H9 (cell line): Measurements from ENCODE around the gene TP73. TPM values are rescaled to one million over a fixed set of nuclear protein-coding genes. Genes with fewer than 3 reads are reported as not detected.

ENCODE experiments used
- DNase-seq: peaks from one replicate; pipeline ENCODE4 v3.0.0-alpha.2; 2017
- H2AFZ ChIP-seq: one replicate; pipeline ENCODE4 v1.6.1; 2013; ENCODE audit warnings: mild to moderate bottlenecking, low read length, control low read depth, moderate library complexity
- H2AK5ac ChIP-seq: 2 replicates; pipeline ENCODE4 v1.6.1; 2013; ENCODE audit warnings: low read length, control low read depth, mixed read lengths; ENCODE audit not compliant: insufficient read length
- H2BK120ac ChIP-seq: one replicate; pipeline ENCODE4 v1.6.1; 2013; ENCODE audit warnings: low read depth, mild to moderate bottlenecking, low read length, control low read depth, inconsistent platforms; ENCODE audit not compliant: poor library complexity, severe bottlenecking
- H2BK12ac ChIP-seq: 2 replicates; pipeline ENCODE4 v1.6.1; 2013; ENCODE audit warnings: low read length, control low read depth, mixed read lengths, low read depth; ENCODE audit not compliant: insufficient read length
- H2BK15ac ChIP-seq: 2 replicates; pipeline ENCODE4 v1.6.1; 2013; ENCODE audit warnings: low read depth, low read length, control low read depth
- H2BK20ac ChIP-seq: one replicate; pipeline ENCODE4 v1.6.1; 2013; ENCODE audit warnings: low read depth, mild to moderate bottlenecking, low read length, control low read depth, inconsistent platforms; ENCODE audit not compliant: poor library complexity, severe bottlenecking
- H2BK5ac ChIP-seq: 2 replicates; pipeline ENCODE4 v1.6.1; 2013; ENCODE audit warnings: low read length, control low read depth, mixed read lengths; ENCODE audit not compliant: insufficient read length
- H3K14ac ChIP-seq: 2 replicates; pipeline ENCODE4 v1.6.1; 2013; ENCODE audit warnings: low read length, control low read depth; ENCODE audit not compliant: insufficient read depth
- H3K18ac ChIP-seq: 2 replicates; pipeline ENCODE4 v1.6.1; 2013; ENCODE audit warnings: low read depth, mild to moderate bottlenecking, mixed read lengths, low read length, control low read depth; ENCODE audit not compliant: insufficient read length
- H3K23ac ChIP-seq: 2 replicates; pipeline ENCODE4 v1.6.1; 2013; ENCODE audit warnings: low read length, control low read depth, mixed read lengths, low read depth; ENCODE audit not compliant: insufficient read length
- H3K23me2 ChIP-seq: 2 replicates; pipeline ENCODE4 v1.6.1; 2013; ENCODE audit warnings: low read depth, mild to moderate bottlenecking, mixed read lengths, low read length, control low read depth; ENCODE audit not compliant: insufficient read length, poor library complexity, severe bottlenecking
- H3K27ac ChIP-seq: 2 replicates; pipeline ENCODE4 v1.5.1; 2013; ENCODE audit warnings: low read length, control low read depth, mixed read lengths, low read depth; ENCODE audit not compliant: insufficient read length
- H3K27me3 ChIP-seq: 2 replicates; pipeline ENCODE4 v1.6.1; 2013; ENCODE audit warnings: low read length, control low read depth, inconsistent platforms; ENCODE audit not compliant: insufficient read depth
- H3K4ac ChIP-seq: 2 replicates; pipeline ENCODE4 v1.6.1; 2013; ENCODE audit warnings: low read depth, mild to moderate bottlenecking, control low read depth, inconsistent platforms, low read length, moderate library complexity
- H3K4me1 ChIP-seq: 2 replicates; pipeline ENCODE4 v1.6.1; 2013; ENCODE audit warnings: low read length, control low read depth, inconsistent platforms; ENCODE audit not compliant: insufficient read depth
- H3K4me2 ChIP-seq: 2 replicates; pipeline ENCODE4 v1.6.1; 2013; ENCODE audit warnings: low read length, control low read depth, mixed read lengths; ENCODE audit not compliant: insufficient read length, insufficient read depth
- H3K56ac ChIP-seq: 2 replicates; pipeline ENCODE4 v1.6.1; 2013; ENCODE audit warnings: low read depth, mild to moderate bottlenecking, mixed read lengths, low read length, control low read depth; ENCODE audit not compliant: insufficient read length
- H3K79me1 ChIP-seq: 2 replicates; pipeline ENCODE4 v1.6.1; 2013; ENCODE audit warnings: low read depth, mild to moderate bottlenecking, moderate library complexity, low read length, control low read depth, inconsistent platforms; ENCODE audit not compliant: insufficient read depth, poor library complexity, severe bottlenecking
- H3K79me2 ChIP-seq: 2 replicates; pipeline ENCODE4 v1.6.1; 2013; ENCODE audit warnings: low read length, control low read depth, inconsistent platforms; ENCODE audit not compliant: insufficient read depth
- H3K9ac ChIP-seq: 2 replicates; pipeline ENCODE4 v1.6.1; 2013; ENCODE audit warnings: low read length, control low read depth, mixed read lengths; ENCODE audit not compliant: insufficient read length; ENCODE audit errors: extremely low read depth
- H3K9me3 ChIP-seq: one replicate; pipeline ENCODE4 v1.6.1; 2013; ENCODE audit warnings: low read depth, low read length, inconsistent platforms; ENCODE audit not compliant: control insufficient read depth
- H3T11ph ChIP-seq: one replicate; pipeline ENCODE4 v1.6.1; 2013; ENCODE audit warnings: mild to moderate bottlenecking, low read length, control low read depth, inconsistent platforms
- H4K20me1 ChIP-seq: one replicate; pipeline ENCODE4 v1.6.1; 2013; ENCODE audit not compliant: control insufficient read depth, insufficient read length, insufficient read depth
- H4K5ac ChIP-seq: 2 replicates; pipeline ENCODE4 v1.6.1; 2013; ENCODE audit warnings: low read depth, mild to moderate bottlenecking, mixed read lengths, low read length, control low read depth; ENCODE audit not compliant: insufficient read length
- H4K8ac ChIP-seq: replicated peaks from 2 replicates; pipeline ENCODE4 v1.6.1; 2013; ENCODE audit warnings: low read length, control low read depth, mixed read lengths, low read depth; ENCODE audit not compliant: insufficient read length
- H4K91ac ChIP-seq: 2 replicates; pipeline ENCODE4 v1.6.1; 2013; ENCODE audit warnings: low read depth, mild to moderate bottlenecking, moderate library complexity, mixed read lengths, low read length, control low read depth; ENCODE audit not compliant: insufficient read length
- H3K27ac Mint-ChIP-seq, 3 experiments: 2 replicates in 2 of 3; 3 replicates in 1 of 3; pipeline ENCODE4 v1.8.0; 2020 to 2021; ENCODE audit warnings: mixed read lengths in 3 of 3, mild to moderate bottlenecking in 1 of 3, moderate library complexity in 1 of 3
- H3K27me3 Mint-ChIP-seq: 2 replicates; pipeline ENCODE4 v1.8.0; 2021; ENCODE audit warnings: low read depth, mild to moderate bottlenecking, moderate library complexity, mixed read lengths
- H3K36me3 Mint-ChIP-seq, 3 experiments: 2 replicates in 2 of 3; 3 replicates in 1 of 3; pipeline ENCODE4 v1.8.0; 2020 to 2021; ENCODE audit warnings: low read depth in 3 of 3, mixed read lengths in 3 of 3; ENCODE audit not compliant: insufficient read depth in 1 of 3
- H3K4me1 Mint-ChIP-seq, 2 experiments: 2 replicates each; pipeline ENCODE4 v1.8.0; 2020; ENCODE audit warnings: mixed read lengths in 2 of 2
- H3K4me3 Mint-ChIP-seq, 2 experiments: 2 replicates in 1 of 2; 3 replicates in 1 of 2; pipeline ENCODE4 v1.8.0; 2020 to 2021; ENCODE audit warnings: mild to moderate bottlenecking in 2 of 2, mixed read lengths in 2 of 2, moderate library complexity in 1 of 2
- H3K9me3 Mint-ChIP-seq, 2 experiments: 2 replicates in 1 of 2; 3 replicates in 1 of 2; pipeline ENCODE4 v1.8.0; 2020; ENCODE audit warnings: mild to moderate bottlenecking in 2 of 2, mixed read lengths in 2 of 2, moderate library complexity in 1 of 2
- WGBS: extraction: QIAGEN DNeasy Blood & Tissue Kit; methylation state at CpG from one replicate; pipeline ENCODE4 v1.1.7; 2013; ENCODE audit warnings: missing lambda C conversion rate, low lambda C conversion rate, mixed read lengths; ENCODE audit not compliant: insufficient read length; ENCODE audit errors: extremely low coverage; 5-methylcytosine and 5-hydroxymethylcytosine counted together
- total RNA-seq: library from RNA; stranded (reverse); gene quantifications from 2 replicates; pipeline ENCODE4 v1.2.1, GENCODE V29; 2021
- TF ChIP-seq, protein P1 (sequence below): fragments of 200-600 bp; sonication (generic); conservative IDR thresholded peaks from 3 replicates; pipeline ENCODE4 v1.8.0; 2021; ENCODE audit warnings: antibody characterized with exemption, mild to moderate bottlenecking

TP73 gene
- total RNA-seq, 1 experiment from 2014 or later, result 4.7 TPM

- H3T11ph ChIP-seq, result no peak overlapping the region
- no peak overlapping the region for H3K27ac ChIP-seq
- no peak overlapping the region for H3K4me2 ChIP-seq
- no peak overlapping the region for H3K18ac ChIP-seq
- Mint-ChIP-seq H3K4me1 (peaks cover 0 to 3% of the 10 kb centered on the region in 2 experiments; a peak in 3 of 4 replicates), H3K27me3 (peaks cover 55% of the 10 kb centered on the region), H3K27ac (no peak overlapping the region), H3K4me3 (no peak overlapping the region), H3K9me3 (peaks cover 4 to 8% of the 10 kb centered on the region in 2 experiments; a peak in 2 of 5 replicates), H3K36me3 (no peaks in the 10 kb centered on the region; a peak in 1 of 7 replicates)
- no CpG with 5 or more reads among the region's 6 CpGs for WGBS
- H2BK5ac ChIP-seq, result no peak overlapping the region
- no peak overlapping the region for H2AK5ac ChIP-seq
- no peak overlapping the region for H3K23ac ChIP-seq
- H3K79me2 ChIP-seq, result no peaks in the 10 kb centered on the region
- H3K9ac ChIP-seq, result no peak overlapping the region
- no peak overlapping the region for H4K5ac ChIP-seq
- H2BK12ac ChIP-seq, result no peak overlapping the region
- no peak overlapping the region for H3K4ac ChIP-seq
- H3K4me1 ChIP-seq, result no peaks in the 10 kb centered on the region
- no peak overlapping the region for H2BK120ac ChIP-seq
- no peaks in the 10 kb centered on the region for H3K23me2 ChIP-seq
- H4K8ac ChIP-seq, result no peak overlapping the region
- H3K79me1 ChIP-seq, result no peaks in the 10 kb centered on the region
- H3K27me3 ChIP-seq, result no peaks in the 10 kb centered on the region
- no peak overlapping the region for H3K14ac ChIP-seq
- no peak overlapping the region for H4K91ac ChIP-seq
- no peak overlapping the region for H2AFZ ChIP-seq
- TF ChIP-seq, protein P1, sequence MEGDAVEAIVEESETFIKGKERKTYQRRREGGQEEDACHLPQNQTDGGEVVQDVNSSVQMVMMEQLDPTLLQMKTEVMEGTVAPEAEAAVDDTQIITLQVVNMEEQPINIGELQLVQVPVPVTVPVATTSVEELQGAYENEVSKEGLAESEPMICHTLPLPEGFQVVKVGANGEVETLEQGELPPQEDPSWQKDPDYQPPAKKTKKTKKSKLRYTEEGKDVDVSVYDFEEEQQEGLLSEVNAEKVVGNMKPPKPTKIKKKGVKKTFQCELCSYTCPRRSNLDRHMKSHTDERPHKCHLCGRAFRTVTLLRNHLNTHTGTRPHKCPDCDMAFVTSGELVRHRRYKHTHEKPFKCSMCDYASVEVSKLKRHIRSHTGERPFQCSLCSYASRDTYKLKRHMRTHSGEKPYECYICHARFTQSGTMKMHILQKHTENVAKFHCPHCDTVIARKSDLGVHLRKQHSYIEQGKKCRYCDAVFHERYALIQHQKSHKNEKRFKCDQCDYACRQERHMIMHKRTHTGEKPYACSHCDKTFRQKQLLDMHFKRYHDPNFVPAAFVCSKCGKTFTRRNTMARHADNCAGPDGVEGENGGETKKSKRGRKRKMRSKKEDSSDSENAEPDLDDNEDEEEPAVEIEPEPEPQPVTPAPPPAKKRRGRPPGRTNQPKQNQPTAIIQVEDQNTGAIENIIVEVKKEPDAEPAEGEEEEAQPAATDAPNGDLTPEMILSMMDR, result no peak
- DNase-seq, result no peak
- H2BK15ac ChIP-seq, result no peak overlapping the region
- no peaks in the 10 kb centered on the region for H4K20me1 ChIP-seq
- no peak overlapping the region for H3K56ac ChIP-seq
- H2BK20ac ChIP-seq, result no peak overlapping the region
- no peaks in the 10 kb centered on the region for H3K9me3 ChIP-seq
These were observed 107.5 kb downstream of the TP73 start for GRCh38 chr1:3759796-3760195.
